ENCODE results near the gene SIGLEC7.

Gene SIGLEC7

DNA sequence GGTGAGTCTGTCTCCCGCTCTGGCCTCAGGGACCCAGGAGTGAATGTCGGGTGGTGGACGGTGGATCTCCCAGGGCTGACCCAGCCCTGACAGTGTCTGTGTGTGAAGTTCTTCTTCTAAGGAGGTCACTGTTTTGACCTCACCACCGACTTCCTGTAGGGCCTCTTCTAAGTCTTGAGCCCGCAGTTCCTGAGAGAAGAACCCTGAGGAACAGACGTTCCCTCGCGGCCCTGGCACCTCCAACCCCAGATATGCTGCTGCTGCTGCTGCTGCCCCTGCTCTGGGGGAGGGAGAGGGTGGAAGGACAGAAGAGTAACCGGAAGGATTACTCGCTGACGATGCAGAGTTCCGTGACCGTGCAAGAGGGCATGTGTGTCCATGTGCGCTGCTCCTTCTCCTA lies at the start of gene SIGLEC7:
Gene SIGLEC7 (plus strand): TSS at position 183 of the 400 bp plus-strand sequence. CDS start 69 bp downstream, at position 252.
- no peak for DNase-seq

DNA sequence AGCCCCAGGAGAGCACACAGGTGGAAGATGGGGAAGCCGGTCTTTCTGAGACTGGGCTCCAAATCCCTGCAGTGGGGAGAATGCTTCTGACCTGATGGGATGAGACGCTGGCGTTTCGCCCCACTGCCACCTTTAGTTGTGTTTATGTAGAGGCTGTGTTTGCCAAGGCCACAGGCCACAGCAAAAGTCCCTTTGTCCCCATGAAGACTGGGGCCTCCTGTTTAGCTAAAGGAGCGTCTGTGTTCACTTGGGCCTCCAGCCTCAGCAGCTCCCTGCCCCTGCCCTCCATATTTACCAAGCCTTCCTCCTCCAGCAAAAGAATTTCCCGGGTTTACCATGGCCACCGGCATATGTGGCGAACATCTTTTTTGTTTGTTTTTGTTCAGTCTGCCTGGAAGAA lies 49.0 kb upstream of the SIGLEC7 start:
- DNase-seq, result no peak

DNA sequence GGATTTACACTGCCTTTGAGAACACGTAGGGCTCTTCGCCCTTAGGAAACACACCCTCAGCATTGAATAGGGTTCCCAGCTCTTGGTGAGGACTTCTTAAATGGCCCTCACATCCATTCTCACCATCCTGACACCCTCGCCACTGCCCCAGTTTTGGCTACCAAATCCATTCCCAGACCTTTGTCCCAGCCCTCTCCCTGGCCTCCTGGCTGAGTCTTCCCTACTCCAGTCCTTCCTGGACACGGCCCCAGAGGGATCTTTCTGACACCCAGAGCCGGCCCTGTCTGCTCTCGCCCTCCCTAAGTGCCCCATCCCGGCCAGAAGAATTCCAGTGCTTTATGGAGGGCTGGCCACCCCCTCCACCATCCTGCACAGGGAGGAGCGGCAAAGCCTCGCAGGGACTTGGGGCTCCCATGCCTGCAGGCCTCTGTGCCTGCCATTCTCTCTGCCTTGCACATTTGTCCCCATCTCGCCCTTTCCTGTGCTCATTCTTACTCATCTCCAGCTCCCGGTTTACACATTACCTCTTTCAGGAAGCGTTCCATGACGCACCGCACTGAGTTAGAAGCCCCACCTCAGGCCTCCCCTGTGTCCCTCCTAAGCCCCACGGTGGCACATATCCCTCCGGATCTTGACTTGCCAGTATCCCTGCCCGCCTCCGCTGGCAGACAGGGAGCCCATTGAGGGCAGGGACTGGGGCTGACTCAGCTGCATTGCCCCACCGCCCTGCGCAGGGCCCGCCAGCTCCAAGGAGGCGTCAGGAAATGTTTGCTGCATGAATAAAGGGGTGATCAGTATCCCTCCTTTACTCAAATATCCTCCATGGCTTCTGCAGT lies 48.4 kb upstream of the SIGLEC7 start:
- no peak for DNase-seq

DNA sequence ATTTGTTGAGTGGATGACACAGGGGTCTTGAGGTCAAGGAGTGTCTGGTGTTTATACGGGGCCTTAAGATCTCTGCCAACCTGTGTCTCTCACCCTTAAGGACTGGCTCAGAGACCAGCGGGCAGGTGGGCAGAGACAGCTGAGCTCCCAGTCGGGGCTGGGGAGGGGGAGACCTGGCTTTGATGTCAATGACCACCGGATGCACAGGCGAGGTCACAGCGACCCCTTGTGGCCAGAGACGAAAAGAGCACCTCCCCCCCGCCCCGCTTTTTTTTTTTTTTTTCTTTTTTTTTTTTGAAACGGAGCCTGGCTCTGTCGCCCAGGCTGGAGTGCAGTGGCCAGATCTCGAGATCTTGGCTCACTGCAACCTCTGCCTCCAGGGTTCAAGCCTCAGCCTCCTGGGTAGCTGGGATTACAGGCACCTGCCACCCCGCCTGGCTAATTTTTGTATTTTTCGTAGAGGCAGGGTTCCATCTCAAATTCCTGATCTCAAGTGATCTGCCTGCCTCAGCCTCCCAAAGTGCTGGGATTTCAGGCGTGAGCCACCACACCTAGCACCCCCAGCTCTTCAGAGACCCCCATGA lies 47.3 kb upstream of the SIGLEC7 start:
- DNase-seq, result peak; percentile 1

DNA sequence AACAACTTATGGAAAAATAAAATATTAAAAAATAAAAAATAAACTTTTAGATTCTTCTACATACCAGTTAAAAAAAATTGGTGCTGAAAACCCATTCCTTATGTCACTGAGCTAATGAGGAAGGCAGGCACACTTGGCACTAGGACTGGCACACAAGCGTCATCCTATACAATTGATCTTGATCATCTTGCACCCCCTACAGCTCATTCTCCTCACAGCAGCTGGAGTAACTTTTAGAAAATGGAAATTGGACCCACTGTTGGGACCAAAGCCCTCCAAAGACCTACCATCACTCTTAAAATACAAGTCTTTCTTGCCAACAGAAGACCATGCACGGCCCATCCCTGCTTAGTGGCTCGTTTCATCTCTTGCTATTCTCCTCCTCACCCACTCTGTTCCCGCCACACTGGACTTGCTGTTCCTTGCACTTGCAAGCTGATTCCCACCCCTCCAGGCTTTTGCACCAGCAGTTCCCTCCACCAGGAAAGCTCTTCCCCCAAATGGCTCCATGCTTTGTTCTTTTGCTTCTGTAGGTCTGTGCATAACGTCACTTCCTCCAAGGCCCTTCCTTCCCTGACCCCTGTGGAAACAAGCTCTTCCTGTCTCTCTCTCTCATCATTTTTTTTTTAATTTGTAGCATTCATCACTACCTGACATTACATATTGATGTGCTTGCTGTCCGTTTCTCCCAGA lies 45.5 kb upstream of the SIGLEC7 start:
- no peak for DNase-seq

- DNase-seq, result peak; percentile 32
Measured at GRCh38 chr19:51097166-51097738, 44.8 kb upstream of the SIGLEC7 start.

DNA sequence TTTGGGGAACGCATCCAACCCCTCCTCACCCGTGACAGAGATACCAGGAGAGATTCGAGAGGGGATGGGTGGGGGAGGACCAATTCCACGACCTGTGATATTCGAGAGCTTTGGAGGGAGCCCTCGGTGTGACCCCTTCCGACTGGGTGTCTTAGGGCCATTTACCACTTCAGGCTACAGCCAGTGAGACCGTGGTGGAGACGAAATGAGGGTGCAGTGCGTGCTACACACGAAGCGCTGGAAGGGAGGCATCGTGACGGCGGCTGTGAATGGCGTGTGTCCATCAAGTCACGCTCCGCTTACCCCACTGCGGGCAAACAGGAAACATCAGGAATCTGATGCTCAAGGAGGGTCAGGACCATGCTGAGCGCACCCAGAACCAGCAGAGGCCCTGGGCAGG lies 44.3 kb upstream of the SIGLEC7 start:
- DNase-seq, result no peak

- no peak for DNase-seq
Measured at GRCh38 chr19:51098365-51099046, 43.6 kb upstream of the SIGLEC7 start.

- no peak for DNase-seq
Measured at GRCh38 chr19:51099047-51099382, 43.1 kb upstream of the SIGLEC7 start.

GRCh38 chr19:51100601-51101000 lies 41.5 kb upstream of the SIGLEC7 start:
- no peak for DNase-seq

- no peak for DNase-seq
Measured at GRCh38 chr19:51101171-51101865, 40.8 kb upstream of the SIGLEC7 start.

DNA sequence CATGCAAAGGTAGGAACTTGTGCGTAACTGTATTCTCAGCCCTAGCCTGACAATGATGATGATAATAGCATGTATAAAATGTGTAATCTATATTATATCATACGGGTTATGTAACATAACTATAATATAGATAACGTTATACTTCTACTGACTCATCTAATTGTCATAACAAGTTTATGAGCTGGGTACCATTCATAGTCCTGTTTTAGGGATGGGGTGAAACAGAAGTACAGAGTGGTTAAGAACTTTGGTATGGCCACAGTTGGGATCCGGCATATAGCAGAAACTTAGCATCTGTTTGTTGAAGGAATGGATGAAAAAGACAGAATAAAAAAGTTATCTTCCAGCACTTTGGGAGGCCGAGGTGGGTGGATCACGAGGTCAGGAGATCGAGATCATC lies 39.1 kb upstream of the SIGLEC7 start:
- no peak for DNase-seq

GRCh38 chr19:51103926-51104341 lies 38.2 kb upstream of the SIGLEC7 start:
- DNase-seq, result no peak

DNA sequence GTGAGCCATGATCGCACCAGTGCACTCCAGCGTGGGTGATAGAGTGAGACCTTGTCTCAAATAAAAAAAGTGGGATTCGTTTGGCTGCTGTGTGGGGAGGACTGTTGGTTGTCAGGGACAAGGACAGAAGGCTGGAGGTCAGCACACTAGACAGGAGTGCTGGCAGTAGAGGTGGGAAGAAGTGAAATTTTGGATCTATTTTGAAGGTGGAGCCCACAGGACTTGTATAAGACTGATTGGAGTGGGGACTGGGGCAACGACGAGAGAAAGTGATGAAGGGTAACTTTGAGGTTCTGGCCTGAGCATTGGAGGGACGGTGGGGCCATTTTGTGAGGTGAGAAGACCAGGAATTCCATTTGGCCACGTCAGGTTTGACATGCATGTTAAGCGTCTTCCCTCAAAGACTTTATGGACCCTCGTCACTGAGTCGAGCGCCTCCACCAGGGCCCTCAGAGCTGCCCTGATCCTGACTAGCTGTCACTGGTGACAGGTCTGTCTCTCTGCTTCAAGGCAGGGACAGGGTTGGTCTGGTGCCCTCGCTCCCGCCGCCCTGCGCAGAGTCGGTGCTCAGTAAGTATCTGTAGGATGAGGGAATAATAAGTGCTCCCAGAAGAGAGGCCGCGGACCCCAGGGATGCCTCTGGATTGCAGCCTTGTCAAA lies 34.6 kb upstream of the SIGLEC7 start:
- DNase-seq, result no peak

DNA sequence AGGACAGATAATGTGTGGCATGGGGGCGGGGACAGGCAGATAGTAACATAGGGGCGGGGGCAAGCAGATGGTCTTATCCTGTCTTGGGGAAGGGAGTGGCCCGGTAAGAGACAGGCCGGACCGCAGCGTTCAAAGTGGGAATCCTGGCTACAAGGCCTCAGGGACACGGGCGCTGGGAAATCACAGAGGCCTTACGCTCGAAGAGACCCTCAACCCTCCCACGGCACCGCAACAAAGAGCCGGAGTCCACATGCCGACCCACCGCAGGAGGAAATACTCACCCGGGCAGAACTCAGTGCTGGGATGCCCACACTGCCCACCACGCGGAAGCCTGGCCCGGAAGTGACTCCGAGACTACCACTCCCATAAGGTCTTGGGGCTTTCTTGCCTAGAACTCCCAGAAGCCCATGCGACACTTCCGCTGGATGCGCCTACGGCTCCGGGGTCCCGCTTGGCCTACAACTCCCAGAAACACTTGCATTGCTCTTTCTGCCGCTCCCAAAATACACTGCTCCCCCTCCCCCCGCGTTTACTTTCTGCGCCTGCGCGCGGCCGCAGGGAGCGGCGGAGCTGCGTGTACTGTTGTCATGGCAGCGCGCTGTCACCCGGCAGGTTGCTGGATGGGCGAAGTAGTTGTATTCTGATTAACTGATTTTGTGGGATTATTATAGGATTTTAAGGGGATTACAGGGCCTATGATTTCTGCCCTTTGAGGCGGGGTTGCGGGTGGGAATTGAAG lies 33.9 kb upstream of the SIGLEC7 start, which contains the start of gene CTU1:
Gene CTU1 (minus strand): TSS at position 344 of the 739 bp plus-strand sequence. CDS start 3,840 bp downstream, outside the sequence.
- DNase-seq, result peak; percentile 93

DNA sequence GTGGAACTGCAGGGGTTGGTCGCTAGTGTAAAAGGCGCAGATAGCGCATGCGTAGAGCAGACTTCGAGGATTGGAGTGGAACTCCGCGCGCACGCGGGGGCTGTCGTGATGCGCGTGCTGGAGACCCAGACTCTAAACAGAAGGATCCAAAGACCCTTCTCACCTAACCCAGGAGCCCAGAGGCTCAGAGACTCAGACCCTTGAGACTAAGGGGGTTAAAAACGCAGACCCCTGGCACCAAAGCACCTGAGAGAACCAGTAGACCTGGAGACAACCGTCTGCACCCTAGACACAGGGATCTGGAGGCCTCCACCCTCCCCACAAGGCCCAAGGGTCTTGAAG lies 33.3 kb upstream of the SIGLEC7 start:
- DNase-seq, result no peak

- DNase-seq, result no peak
Measured at GRCh38 chr19:51110666-51110971, 31.5 kb upstream of the SIGLEC7 start.

- DNase-seq, result no peak
Measured at GRCh38 chr19:51111606-51112005, 30.5 kb upstream of the SIGLEC7 start.

GRCh38 chr19:51114087-51114729 lies 27.9 kb upstream of the SIGLEC7 start:
- DNase-seq, result no peak

- DNase-seq, result no peak
Measured at GRCh38 chr19:51116736-51117286, 25.3 kb upstream of the SIGLEC7 start.
